Gastrocnemius medialis (tissue), 4 donors: ENCODE data around the gene TPRA1. TPM values are rescaled to one million over a fixed set of nuclear protein-coding genes. Genes with fewer than 3 reads are reported as not detected.

Experiments
- ATAC-seq, 2 donors: fragments of 150-250 bp; one replicate each; pipeline ENCODE4 v1.9.1; 2016
- DNase-seq, 2 donors: peaks; one replicate each; pipeline ENCODE4 v3.0.0-alpha.2; 2019
- H3K27ac ChIP-seq, 4 donors: fragments of 200-600 bp; sonication (generic); 1 replicate in 1 of 4; 2 replicates in 3 of 4; pipeline ENCODE4 v1.5.1; 2016 to 2018; ENCODE audit warnings: mild to moderate bottlenecking in 2 of 4, moderate library complexity in 1 of 4
- H3K27me3 ChIP-seq, 3 donors: fragments of 200-600 bp; sonication (generic) in 2 of 3; 1 replicate in 1 of 3; 2 replicates in 2 of 3; pipeline versions ENCODE4 v1.5.1 to v1.6.0; 2016 to 2019; ENCODE audit warnings: mild to moderate bottlenecking in 1 of 3, moderate library complexity in 1 of 3
- H3K36me3 ChIP-seq, 2 donors: fragments of 200-600 bp; sonication (generic) in 1 of 2; one replicate each; pipeline ENCODE4 v1.5.1; 2017 to 2018
- H3K4me1 ChIP-seq, 2 donors: fragments of 200-600 bp; sonication (generic) in 1 of 2; one replicate each; pipeline ENCODE4 v1.5.1; 2016 to 2017; ENCODE audit warnings: mild to moderate bottlenecking in 2 of 2
- H3K4me3 ChIP-seq, 4 donors: fragments of 200-600 bp; sonication (generic) in 3 of 4; 1 replicate in 1 of 4; 2 replicates in 3 of 4; pipeline ENCODE4 v1.5.1; 2016 to 2019; ENCODE audit warnings: mild to moderate bottlenecking in 2 of 4
- H3K9me3 ChIP-seq, 3 donors: fragments of 200-600 bp; sonication (generic) in 2 of 3; 1 replicate in 1 of 3; 2 replicates in 2 of 3; pipeline ENCODE4 v1.5.1; 2016 to 2019
- POLR2A ChIP-seq, 2 donors: fragments of 450-650 bp; IDR thresholded peaks; one replicate each; pipeline ENCODE4 v1.6.1; 2017; ENCODE audit warnings: antibody characterized with exemption in 2 of 2, mild to moderate bottlenecking in 2 of 2, moderate library complexity in 2 of 2
- in situ Hi-C, 4 donors: fragments of 200-750 bp; cut with MboI; loops; one replicate each; pipeline versions ENCODE4 v1.15.0 to v1.8.0; 2017; ENCODE audit warnings: low sequenced_read_pairs in 4 of 4
- intact Hi-C: fragments of 100-400 bp; cut with DNase I; formaldehyde crosslinking; loops from one replicate; pipeline ENCODE4 v1.15.1; 2023; ENCODE audit warnings: low total_unique reads
- total RNA-seq, 4 donors: library from RNA; depleted of rRNA; stranded (reverse); fragments of >200 nt; gene quantifications; one replicate each; pipeline versions ENCODE4 v1.1.0 to v1.2.3, GENCODE V29; 2016
- TF ChIP-seq, protein P1 (sequence below), 5 experiments: fragments of 450-650 bp in 3 of 5; fragments of 200-600 bp in 2 of 5; sonication (generic) in 2 of 5; IDR thresholded peaks in 4 of 5; conservative IDR thresholded peaks in 1 of 5; 1 replicate in 4 of 5; 2 replicates in 1 of 5; pipeline ENCODE4 v1.5.1; 2016 to 2019; ENCODE audit warnings: antibody characterized with exemption in 5 of 5, mild to moderate bottlenecking in 3 of 5, moderate library complexity in 3 of 5

Gene TPRA1
- total RNA-seq, 4 donors from 2014 or later = 29.2 to 42.1 (median 31.1) TPM

DNA sequence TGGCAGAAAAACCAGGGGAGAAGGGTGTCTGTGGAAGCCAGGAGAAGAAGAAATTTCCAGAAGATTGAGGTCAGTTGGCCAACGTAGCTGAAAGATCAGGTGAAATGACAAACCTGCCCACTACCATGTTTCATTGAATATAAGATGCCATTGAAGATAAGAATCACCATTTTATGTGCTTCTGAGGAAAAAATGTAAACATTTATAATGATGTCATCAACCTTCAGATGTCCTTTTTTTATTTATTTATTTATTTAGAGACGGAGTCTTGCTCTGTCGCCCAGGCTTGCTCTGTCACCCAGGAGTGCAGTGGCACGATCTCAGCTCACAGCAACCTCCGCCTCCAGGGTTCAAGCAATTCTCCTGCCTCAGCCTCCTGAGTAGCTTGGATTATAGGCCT, 33.5 kb upstream of the TPRA1 start:
- Histone ChIP-seq H3K27ac (no peak overlapping the region), H3K27me3 (no peaks in the 10 kb centered on the region), H3K4me1 (no peaks in the 10 kb centered on the region), H3K36me3 (peaks cover 0 to 15% of the 10 kb centered on the region in 2 donors), H3K4me3 (no peak overlapping the region), H3K9me3 (no peaks in the 10 kb centered on the region)
- intact Hi-C loops = no loop called here
- in situ Hi-C loops = no loop called here
- no peak for ATAC-seq
- TF ChIP-seq, protein P1, sequence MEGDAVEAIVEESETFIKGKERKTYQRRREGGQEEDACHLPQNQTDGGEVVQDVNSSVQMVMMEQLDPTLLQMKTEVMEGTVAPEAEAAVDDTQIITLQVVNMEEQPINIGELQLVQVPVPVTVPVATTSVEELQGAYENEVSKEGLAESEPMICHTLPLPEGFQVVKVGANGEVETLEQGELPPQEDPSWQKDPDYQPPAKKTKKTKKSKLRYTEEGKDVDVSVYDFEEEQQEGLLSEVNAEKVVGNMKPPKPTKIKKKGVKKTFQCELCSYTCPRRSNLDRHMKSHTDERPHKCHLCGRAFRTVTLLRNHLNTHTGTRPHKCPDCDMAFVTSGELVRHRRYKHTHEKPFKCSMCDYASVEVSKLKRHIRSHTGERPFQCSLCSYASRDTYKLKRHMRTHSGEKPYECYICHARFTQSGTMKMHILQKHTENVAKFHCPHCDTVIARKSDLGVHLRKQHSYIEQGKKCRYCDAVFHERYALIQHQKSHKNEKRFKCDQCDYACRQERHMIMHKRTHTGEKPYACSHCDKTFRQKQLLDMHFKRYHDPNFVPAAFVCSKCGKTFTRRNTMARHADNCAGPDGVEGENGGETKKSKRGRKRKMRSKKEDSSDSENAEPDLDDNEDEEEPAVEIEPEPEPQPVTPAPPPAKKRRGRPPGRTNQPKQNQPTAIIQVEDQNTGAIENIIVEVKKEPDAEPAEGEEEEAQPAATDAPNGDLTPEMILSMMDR (IDR thresholded peaks at IDR 0.05 in 4 of 5, conservative IDR thresholded peaks at IDR 0.05 in 1 of 5) = no peak
- no peak for TF ChIP-seq POLR2A (IDR thresholded peaks at IDR 0.05)
- DNase-seq = no peak

DNA sequence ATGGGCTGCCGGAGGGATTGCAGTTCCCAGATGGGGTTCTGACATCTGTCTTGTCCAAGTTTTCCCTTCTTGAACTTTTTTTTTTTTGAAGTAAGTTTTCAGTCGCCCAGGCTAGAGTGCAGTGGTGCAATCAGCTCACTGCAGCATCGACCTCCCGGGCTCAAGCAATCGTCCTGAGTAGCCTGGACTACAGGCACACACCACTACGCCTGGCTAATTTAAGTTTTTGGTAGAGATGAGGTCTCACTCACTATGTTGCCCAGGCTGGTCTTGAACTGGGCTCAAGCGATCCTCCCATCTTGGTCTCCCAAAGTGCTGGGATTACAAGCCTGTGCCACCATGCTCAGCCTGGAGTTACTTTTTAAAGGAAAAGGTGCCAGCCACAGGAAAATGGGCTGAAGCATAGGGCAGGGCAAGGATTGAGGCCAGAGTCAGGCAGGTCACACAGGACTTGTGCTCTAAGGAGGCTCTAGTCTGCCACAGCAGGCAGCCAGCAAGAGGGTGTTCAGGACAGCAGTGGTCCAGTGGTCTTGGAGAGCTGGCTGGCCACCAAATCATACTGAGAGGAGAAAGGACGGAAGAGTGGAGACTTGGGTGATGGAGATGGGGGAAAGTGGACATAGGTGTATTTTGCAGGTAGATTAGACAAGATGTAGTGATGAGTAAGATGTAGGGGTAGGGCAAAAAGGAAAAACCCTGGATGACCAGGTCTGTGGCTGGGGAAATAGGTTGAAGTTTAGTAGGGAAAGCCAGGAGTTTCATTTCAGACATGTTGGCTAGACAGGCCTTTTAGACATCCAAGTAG, 32.4 kb upstream of the TPRA1 start:
- H3K27me3 ChIP-seq = no peaks in the 10 kb centered on the region
- TF ChIP-seq, protein P1 (IDR thresholded peaks at IDR 0.05 in 4 of 5, conservative IDR thresholded peaks at IDR 0.05 in 1 of 5) = no peak
- TF ChIP-seq POLR2A (IDR thresholded peaks at IDR 0.05) = no peak
- ATAC-seq = no peak
- peaks cover 0 to 15% of the 10 kb centered on the region in 2 donors for H3K36me3 ChIP-seq
- intact Hi-C loops = no loop called here
- in situ Hi-C loops = no loop called here
- H3K4me3 ChIP-seq = no peak overlapping the region
- DNase-seq = no peak
- no peaks in the 10 kb centered on the region for H3K9me3 ChIP-seq
- H3K27ac ChIP-seq = no peak overlapping the region
- no peaks in the 10 kb centered on the region for H3K4me1 ChIP-seq

DNA sequence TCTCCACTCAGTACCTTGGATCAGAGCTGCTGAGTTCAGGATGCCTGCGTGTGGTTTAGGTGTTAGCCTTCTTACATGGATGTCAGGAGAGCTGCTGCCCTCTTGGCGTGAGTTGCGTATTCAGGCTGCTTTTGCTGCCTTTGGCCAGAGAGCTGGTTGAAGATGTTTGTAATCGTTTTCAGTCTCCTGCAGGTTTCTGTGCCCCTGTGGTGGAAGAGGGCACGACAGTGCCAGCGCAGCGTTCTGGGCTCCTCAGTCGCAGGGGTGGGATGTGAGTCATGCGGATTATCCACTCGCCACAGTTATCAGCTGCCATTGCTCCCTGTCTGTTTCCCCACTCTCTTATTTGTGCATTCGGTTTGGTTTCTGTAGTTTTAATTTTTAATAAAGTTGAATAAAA, 31.5 kb upstream of the TPRA1 start:
- intact Hi-C loops (no loop called here), in situ Hi-C loops (no loop called here)
- DNase-seq (no peak), ATAC-seq (no peak)
- Histone ChIP-seq H3K36me3 (peaks cover 0 to 19% of the 10 kb centered on the region in 2 donors), H3K9me3 (no peaks in the 10 kb centered on the region), H3K27me3 (no peaks in the 10 kb centered on the region), H3K27ac (no peak overlapping the region), H3K4me3 (no peak overlapping the region), H3K4me1 (no peaks in the 10 kb centered on the region)
- TF ChIP-seq, protein P1 (IDR thresholded peaks at IDR 0.05 in 4 of 5, conservative IDR thresholded peaks at IDR 0.05 in 1 of 5) = no peak
- TF ChIP-seq POLR2A (IDR thresholded peaks at IDR 0.05) = no peak

DNA sequence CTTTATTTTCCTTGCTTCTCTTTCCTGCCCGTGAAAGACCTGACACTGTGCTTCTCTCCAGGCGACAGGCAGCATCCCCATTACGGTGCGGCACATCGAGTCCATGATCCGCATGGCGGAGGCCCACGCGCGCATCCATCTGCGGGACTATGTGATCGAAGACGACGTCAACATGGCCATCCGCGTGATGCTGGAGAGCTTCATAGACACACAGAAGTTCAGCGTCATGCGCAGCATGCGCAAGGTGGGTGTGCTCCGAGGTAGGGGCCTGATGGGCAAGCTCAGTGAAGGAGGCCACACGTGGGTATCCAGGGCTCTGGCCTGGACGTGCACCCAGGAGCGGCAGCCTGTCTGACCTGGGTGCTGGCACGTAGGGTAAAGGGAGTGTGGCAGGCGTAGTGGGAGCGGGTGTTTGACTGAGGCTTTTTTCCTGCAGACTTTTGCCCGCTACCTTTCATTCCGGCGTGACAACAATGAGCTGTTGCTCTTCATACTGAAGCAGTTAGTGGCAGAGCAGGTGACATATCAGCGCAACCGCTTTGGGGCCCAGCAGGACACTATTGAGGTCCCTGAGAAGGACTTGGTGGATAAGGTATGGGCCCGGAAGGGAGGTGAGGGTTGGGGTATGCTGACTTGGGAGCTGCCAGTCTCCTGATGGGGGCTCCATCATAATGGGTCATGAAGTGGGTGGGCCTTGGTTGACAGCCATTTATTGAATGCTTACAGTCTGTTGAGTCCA, 30.3 kb upstream of the TPRA1 start:
- Histone ChIP-seq H3K27ac (no peak overlapping the region), H3K4me1 (no peaks in the 10 kb centered on the region), H3K36me3 (peaks cover 0 to 19% of the 10 kb centered on the region in 2 donors), H3K9me3 (no peaks in the 10 kb centered on the region), H3K27me3 (no peaks in the 10 kb centered on the region), H3K4me3 (no peak overlapping the region)
- ATAC-seq (no peak), DNase-seq (no peak)
- TF ChIP-seq, protein P1 (IDR thresholded peaks at IDR 0.05 in 4 of 5, conservative IDR thresholded peaks at IDR 0.05 in 1 of 5) = no peak
- TF ChIP-seq POLR2A (IDR thresholded peaks at IDR 0.05) = no peak
- intact Hi-C loops = no loop called here
- in situ Hi-C loops = no loop called here
